Nephron progenitor cell (in vitro differentiated cells): Measurements from ENCODE around the gene TNC.

Experiments used
- DNase-seq: peaks from one replicate; pipeline ENCODE4 v3.0.0; 2021
- H3K27ac Mint-ChIP-seq: 2 replicates; pipeline ENCODE4 v1.8.0; 2021; ENCODE audit warnings: mild to moderate bottlenecking, moderate library complexity, mixed read lengths
- H3K27me3 Mint-ChIP-seq: 2 replicates; pipeline ENCODE4 v1.8.0; 2021; ENCODE audit warnings: mild to moderate bottlenecking, low read depth, mixed read lengths; ENCODE audit not compliant: poor library complexity
- H3K36me3 Mint-ChIP-seq: 2 replicates; pipeline ENCODE4 v1.8.0; 2021; ENCODE audit warnings: low read depth, mixed read lengths
- H3K4me1 Mint-ChIP-seq: 2 replicates; pipeline ENCODE4 v1.8.0; 2021; ENCODE audit warnings: mixed read lengths
- H3K4me3 Mint-ChIP-seq: 2 replicates; pipeline ENCODE4 v1.8.0; 2021; ENCODE audit warnings: mild to moderate bottlenecking, moderate library complexity, mixed read lengths
- H3K9me3 Mint-ChIP-seq: 2 replicates; pipeline ENCODE4 v1.8.0; 2021; ENCODE audit warnings: mild to moderate bottlenecking, moderate library complexity, mixed read lengths
- CTCF ChIP-seq: fragments of 200-600 bp; sonication (generic); IDR thresholded peaks from 2 replicates; pipeline ENCODE4 v1.5.0; 2021; ENCODE audit warnings: antibody characterized with exemption

Gene TNC

GRCh38 chr9:115158661-115159481, 40.9 kb upstream of the TNC start:
- Mint-ChIP-seq H3K4me3 (no peak overlapping the region), H3K9me3 (peaks cover 3% of the 10 kb centered on the region), H3K27ac (no peak overlapping the region), H3K4me1 (no peaks in the 10 kb centered on the region), H3K36me3 (no peaks in the 10 kb centered on the region), H3K27me3 (no peaks in the 10 kb centered on the region)
- no peak for DNase-seq
- no peak for TF ChIP-seq CTCF

DNA sequence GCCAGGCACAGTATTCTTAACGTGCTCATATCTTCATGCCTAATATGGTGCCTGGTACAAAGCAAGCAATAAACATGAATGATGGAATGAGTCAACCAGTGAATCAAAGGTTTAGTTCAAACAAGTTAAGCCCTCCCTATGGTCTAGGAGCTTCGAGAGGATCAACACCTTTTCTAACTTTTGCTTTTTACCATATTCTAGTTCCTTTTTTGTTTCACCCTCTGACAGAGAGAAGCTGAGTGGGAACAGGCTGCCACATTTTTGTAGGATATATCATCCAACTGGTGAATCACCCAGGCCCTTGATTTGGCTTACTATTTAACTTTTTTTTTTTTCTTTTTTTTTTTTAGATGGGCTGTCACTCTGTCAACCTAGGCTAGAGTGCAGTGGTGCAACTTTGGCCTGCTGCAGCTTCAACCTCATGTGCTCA, 39.3 kb upstream of the TNC start:
- no peaks in the 10 kb centered on the region for H3K9me3 Mint-ChIP-seq

GRCh38 chr9:115155037-115155436, 37.1 kb upstream of the TNC start:
- DNase-seq = no peak
- Mint-ChIP-seq H3K36me3 (no peaks in the 10 kb centered on the region), H3K4me1 (no peaks in the 10 kb centered on the region), H3K27ac (no peak overlapping the region), H3K4me3 (no peak overlapping the region), H3K9me3 (no peaks in the 10 kb centered on the region), H3K27me3 (no peaks in the 10 kb centered on the region)
- no peak for TF ChIP-seq CTCF

More for the DNA sequence above, 39.3 kb upstream of the TNC start:
- Mint-ChIP-seq H3K27me3 (no peaks in the 10 kb centered on the region), H3K4me3 (no peak overlapping the region), H3K27ac (no peak overlapping the region), H3K36me3 (no peaks in the 10 kb centered on the region), H3K4me1 (no peaks in the 10 kb centered on the region)
- DNase-seq = no peak
- TF ChIP-seq CTCF = no peak

- H3K9me3 Mint-ChIP-seq = no peaks in the 10 kb centered on the region
- H3K27ac Mint-ChIP-seq = no peak overlapping the region
- no peaks in the 10 kb centered on the region for H3K27me3 Mint-ChIP-seq
- no peak for TF ChIP-seq CTCF
- H3K4me3 Mint-ChIP-seq = no peak overlapping the region
- H3K4me1 Mint-ChIP-seq = no peaks in the 10 kb centered on the region
- no peak for DNase-seq
- no peaks in the 10 kb centered on the region for H3K36me3 Mint-ChIP-seq
Measured at GRCh38 chr9:115154617-115155016, 36.7 kb upstream of the TNC start.

- Mint-ChIP-seq H3K9me3 (no peaks in the 10 kb centered on the region), H3K36me3 (no peaks in the 10 kb centered on the region), H3K27me3 (no peaks in the 10 kb centered on the region), H3K27ac (no peak overlapping the region), H3K4me1 (peaks cover 6% of the 10 kb centered on the region), H3K4me3 (no peak overlapping the region)
- no peak for DNase-seq
- no peak for TF ChIP-seq CTCF
Measured at GRCh38 chr9:115152281-115152820, 34.4 kb upstream of the TNC start.

GRCh38 chr9:115148721-115149120, 30.8 kb upstream of the TNC start:
- Mint-ChIP-seq H3K4me1 (peaks cover 14% of the 10 kb centered on the region), H3K4me3 (no peak overlapping the region), H3K36me3 (no peaks in the 10 kb centered on the region), H3K9me3 (no peaks in the 10 kb centered on the region), H3K27ac (no peak overlapping the region), H3K27me3 (peaks cover under 1% of the 10 kb centered on the region)
- no peak for TF ChIP-seq CTCF
- DNase-seq = no peak
